ENCODE measurements around the gene DENND11. TPM values are rescaled to one million over a fixed set of nuclear protein-coding genes. Genes with fewer than 3 reads are reported as not detected.
"Not testable (repeated sequence)": the region's sequence is repeated elsewhere in the genome, so short reads cannot be mapped to it uniquely, and the experiment has no call there.

The DENND11 gene
- total and polyA plus RNA-seq, 9 donors: 6.0 to 15.7 (median 13.0) TPM

DNA sequence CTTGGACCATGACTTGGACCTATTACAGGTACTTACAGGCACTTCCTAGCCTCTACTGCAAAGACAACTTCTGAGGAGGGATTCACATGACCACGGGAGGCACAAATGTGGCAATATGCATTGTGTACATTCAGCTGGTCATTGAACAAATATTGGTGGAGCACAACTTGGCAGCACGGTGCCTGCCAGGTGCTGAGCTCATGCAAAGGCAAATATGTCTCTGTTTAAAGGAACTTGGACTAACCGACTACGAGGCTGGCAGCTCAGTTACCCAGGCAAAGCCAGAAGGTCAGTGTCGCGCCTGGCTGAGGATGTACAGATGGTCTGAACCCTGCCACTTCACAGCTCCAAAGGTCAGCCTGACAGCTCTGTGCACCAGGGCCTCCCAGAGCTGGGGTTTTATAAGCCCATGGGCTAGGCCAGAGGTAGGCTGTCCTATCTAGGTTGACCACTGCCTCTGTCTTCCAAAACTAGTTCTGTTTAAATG is 6.1 kb downstream of the DENND11 start:
- no peak for DNase-seq
- 82 to 90% (median 84%) methylated on average over 6 of the region's 6 CpGs for WGBS, 3 donors
- H3K9me3 ChIP-seq: no peaks in the 10 kb centered on the region
- no peak overlapping the region for H3K27ac ChIP-seq
- intact Hi-C loops (cut with DNase I): no loop called here
- H3K4me3 ChIP-seq: no peak overlapping the region
- no peaks in the 10 kb centered on the region for H3K27me3 ChIP-seq
- no peaks in the 10 kb centered on the region for H3K4me1 ChIP-seq (ENCODE audit: insufficient read depth)
- H3K36me3 ChIP-seq: no peaks in the 10 kb centered on the region
- TF ChIP-seq EP300 (IDR thresholded peaks at IDR 0.05): no peak
- TF ChIP-seq POLR2A (IDR thresholded peaks at IDR 0.05): no peak

DNA sequence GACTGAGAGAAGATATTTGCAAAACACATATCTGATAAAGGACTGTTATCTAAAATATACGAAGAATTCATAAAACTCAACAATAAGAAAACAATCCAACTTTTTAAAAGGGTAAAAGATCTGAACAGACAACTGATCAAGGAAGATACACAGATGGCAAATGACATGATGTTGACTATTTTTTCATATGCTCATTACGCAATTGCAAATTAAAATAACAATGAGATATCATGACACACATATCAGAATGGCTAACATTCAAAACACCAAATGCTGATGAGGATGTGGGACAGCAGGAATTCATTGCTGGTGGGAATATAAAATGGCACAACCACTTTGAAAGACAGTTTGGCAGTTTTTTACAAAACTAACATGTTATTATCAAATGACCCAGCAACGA is 8.9 kb downstream of the DENND11 start:
- TF ChIP-seq POLR2A (IDR thresholded peaks at IDR 0.05): no peak
- TF ChIP-seq, protein P1, sequence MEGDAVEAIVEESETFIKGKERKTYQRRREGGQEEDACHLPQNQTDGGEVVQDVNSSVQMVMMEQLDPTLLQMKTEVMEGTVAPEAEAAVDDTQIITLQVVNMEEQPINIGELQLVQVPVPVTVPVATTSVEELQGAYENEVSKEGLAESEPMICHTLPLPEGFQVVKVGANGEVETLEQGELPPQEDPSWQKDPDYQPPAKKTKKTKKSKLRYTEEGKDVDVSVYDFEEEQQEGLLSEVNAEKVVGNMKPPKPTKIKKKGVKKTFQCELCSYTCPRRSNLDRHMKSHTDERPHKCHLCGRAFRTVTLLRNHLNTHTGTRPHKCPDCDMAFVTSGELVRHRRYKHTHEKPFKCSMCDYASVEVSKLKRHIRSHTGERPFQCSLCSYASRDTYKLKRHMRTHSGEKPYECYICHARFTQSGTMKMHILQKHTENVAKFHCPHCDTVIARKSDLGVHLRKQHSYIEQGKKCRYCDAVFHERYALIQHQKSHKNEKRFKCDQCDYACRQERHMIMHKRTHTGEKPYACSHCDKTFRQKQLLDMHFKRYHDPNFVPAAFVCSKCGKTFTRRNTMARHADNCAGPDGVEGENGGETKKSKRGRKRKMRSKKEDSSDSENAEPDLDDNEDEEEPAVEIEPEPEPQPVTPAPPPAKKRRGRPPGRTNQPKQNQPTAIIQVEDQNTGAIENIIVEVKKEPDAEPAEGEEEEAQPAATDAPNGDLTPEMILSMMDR (IDR thresholded peaks at IDR 0.05): no peak
- no peak for TF ChIP-seq EP300 (IDR thresholded peaks at IDR 0.05)
- 63 to 81% (median 67%) methylated on average over 3 of the region's 3 CpGs for WGBS, 3 donors
- Histone ChIP-seq H3K27me3 (no peaks in the 10 kb centered on the region), H3K9me3 (no peaks in the 10 kb centered on the region), H3K4me3 (no peak overlapping the region), H3K4me1 (ENCODE audit: insufficient read depth) (peaks cover 3% of the 10 kb centered on the region), H3K27ac (no peak overlapping the region), H3K36me3 (no peaks in the 10 kb centered on the region)
- no peak for DNase-seq
- intact Hi-C loops (cut with DNase I): no loop called here

DNA sequence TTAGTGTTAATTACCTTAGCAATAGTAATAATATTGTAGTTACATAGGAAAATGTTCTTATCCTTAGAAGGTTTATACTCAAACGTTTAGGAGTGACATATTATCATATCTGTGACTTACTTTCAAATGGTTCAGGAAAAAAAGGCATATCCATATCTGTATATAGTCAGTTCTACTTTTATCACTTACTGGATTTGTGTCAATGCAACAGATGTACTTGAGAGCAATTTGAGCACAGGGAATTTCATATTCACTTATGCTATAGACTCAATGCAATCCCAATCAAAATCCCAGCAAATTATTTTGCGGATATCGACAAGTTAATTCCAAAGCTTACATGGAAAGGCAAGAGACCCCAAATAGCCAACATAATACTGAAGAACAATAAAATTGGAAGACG is 10.0 kb downstream of the DENND11 start:
- peaks cover 3% of the 10 kb centered on the region for H3K4me1 ChIP-seq (ENCODE audit: insufficient read depth)
- H3K27me3 ChIP-seq: no peaks in the 10 kb centered on the region
- no peak overlapping the region for H3K4me3 ChIP-seq
- H3K9me3 ChIP-seq: no peaks in the 10 kb centered on the region
- intact Hi-C loops (cut with DNase I): no loop called here
- H3K27ac ChIP-seq: no peak overlapping the region
- H3K36me3 ChIP-seq: no peaks in the 10 kb centered on the region
- DNase-seq: no peak
- 82 to 86% (median 86%) methylated on average over 4 of the region's 4 CpGs for WGBS, 3 donors
- TF ChIP-seq EP300 (IDR thresholded peaks at IDR 0.05): no peak
- TF ChIP-seq, protein P1 (IDR thresholded peaks at IDR 0.05): no peak
- TF ChIP-seq POLR2A (IDR thresholded peaks at IDR 0.05): no peak

DNA sequence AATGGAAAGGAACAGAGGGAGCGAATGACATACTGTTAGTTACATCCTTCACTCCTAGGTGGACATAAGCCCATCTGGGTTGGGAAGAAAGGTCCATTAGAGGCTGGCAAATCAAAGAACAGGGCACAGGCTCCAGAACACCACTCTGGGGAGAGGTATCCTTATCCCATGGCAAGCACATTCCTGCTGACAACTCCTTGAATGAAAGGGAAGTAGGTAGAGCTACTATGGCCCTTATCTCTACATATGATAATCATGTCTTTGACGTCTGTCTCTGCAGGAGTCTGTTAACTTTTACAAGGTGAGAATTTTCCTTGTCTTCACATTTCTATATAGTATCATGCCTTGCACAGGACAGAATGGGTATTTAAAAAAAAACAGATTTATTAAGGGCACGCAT is 10.4 kb downstream of the DENND11 start:
- Histone ChIP-seq H3K27ac (no peak overlapping the region), H3K36me3 (no peaks in the 10 kb centered on the region), H3K27me3 (no peaks in the 10 kb centered on the region), H3K9me3 (no peaks in the 10 kb centered on the region), H3K4me1 (ENCODE audit: insufficient read depth) (peaks cover 3% of the 10 kb centered on the region), H3K4me3 (no peak overlapping the region)
- no peak for TF ChIP-seq POLR2A (IDR thresholded peaks at IDR 0.05)
- TF ChIP-seq, protein P1 (IDR thresholded peaks at IDR 0.05): no peak
- TF ChIP-seq EP300 (IDR thresholded peaks at IDR 0.05): no peak
- 83 to 86% (median 85%) methylated on average over 3 of the region's 3 CpGs for WGBS, 3 donors
- intact Hi-C loops (cut with DNase I): no loop called here
- DNase-seq: no peak

DNA sequence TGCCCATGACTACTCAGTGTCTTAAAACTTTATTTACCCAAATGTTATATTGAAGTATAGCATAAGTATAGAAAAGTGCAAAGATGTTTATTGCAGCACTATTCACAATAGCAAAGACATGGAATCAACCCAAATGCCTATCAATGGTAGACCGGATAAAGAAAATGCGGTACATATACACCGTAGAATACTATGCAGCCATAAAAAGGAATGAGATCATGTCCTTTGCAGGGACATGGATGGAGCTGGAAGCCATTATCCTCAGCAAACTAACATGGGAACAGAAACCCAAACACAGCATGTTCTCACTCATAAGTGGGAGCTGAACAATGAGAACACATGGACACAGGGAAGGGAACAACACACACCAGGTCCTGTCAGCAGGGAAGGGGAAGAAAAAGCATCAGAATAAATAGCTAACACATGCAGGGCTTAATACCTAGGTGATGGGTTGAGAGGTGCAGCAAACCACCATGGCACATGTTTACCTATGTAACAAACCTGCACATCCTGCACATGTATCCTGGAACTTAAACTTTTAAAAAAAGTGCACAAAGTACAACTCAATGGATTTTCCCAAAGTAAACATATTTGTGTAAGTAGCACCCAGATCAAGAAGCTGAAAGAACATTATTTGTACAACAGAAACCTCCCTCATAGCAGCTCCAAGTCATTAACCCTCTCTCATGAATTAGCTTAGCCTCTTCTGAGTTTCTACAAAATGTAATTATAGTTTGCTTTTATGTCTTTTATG is 12.7 kb downstream of the DENND11 start:
- H3K27ac ChIP-seq; H3K36me3 ChIP-seq; intact Hi-C loops (cut with DNase I); H3K4me3 ChIP-seq; H3K4me1 ChIP-seq (ENCODE audit: insufficient read depth); DNase-seq; H3K9me3 ChIP-seq; H3K27me3 ChIP-seq: not testable (repeated sequence)
- WGBS, 3 donors: 94 to 97% (median 95%) methylated on average over 3 of the region's 3 CpGs
